Bronchial epithelial cell (primary cell): ENCODE data around the gene RPL41. TPM values are rescaled to one million over a fixed set of nuclear protein-coding genes. Genes with fewer than 3 reads are reported as not detected.
A peak's percentile ranks its signal among the peaks of the same experiment; 100 is the strongest.

ENCODE experiments used
- DNase-seq: peaks from one replicate; pipeline ENCODE4 v3.0.0-alpha.2; 2010; ENCODE audit warnings: low read depth
- FAIRE-seq: peaks from 2 replicates; lab custom pipeline; 2011; peaks lifted over from hg19 to GRCh38; lab: Jason Lieb, UNC
- H3K27me3 ChIP-seq: 2 replicates; pipeline ENCODE4 v1.5.1; 2011; ENCODE audit warnings: low read length; ENCODE audit not compliant: control insufficient read depth, insufficient read depth
- H3K36me3 ChIP-seq: 2 replicates; pipeline ENCODE4 v1.5.1; 2011; ENCODE audit warnings: low read length; ENCODE audit not compliant: control insufficient read depth, insufficient read depth
- H3K4me3 ChIP-seq: 2 replicates; pipeline ENCODE4 v1.5.1; 2011; ENCODE audit warnings: mild to moderate bottlenecking, low read depth, low read length, control low read depth
- CTCF ChIP-seq: IDR thresholded peaks from 2 replicates; pipeline ENCODE4 v1.5.1; 2011; ENCODE audit warnings: mild to moderate bottlenecking, moderate library complexity, low read length, control low read depth, inconsistent platforms; ENCODE audit not compliant: insufficient read depth, severe bottlenecking
- total RNA-seq: library from RNA; depleted of rRNA; stranded (reverse); fragments of >200 nt; gene quantifications from 2 replicates; pipeline ENCODE4 v1.2.1, GENCODE V29; 2014

The RPL41 gene
- total RNA-seq, 1 donor from 2014 or later: 3,411 TPM

DNA sequence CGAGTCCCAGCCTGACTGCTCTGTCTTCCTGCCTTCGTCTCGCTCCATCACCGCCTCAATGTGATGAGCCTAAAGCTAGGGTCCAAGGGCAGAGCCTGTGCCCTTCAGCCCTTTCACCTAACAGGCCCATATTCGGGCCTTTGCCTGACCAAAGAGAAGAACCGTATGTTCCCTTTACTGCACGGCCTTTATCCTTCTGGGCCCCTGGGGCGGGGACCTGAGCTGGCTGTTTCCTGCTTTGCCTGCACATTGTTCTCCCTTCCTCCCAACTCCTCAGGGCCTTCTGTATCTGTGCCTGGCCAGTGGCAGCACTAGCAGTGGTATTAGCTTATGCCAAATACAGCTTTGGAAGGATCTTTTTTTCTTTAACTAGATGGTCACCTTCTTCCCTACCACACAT, 27.4 kb downstream of the RPL41 start:
- DNase-seq: no peak
- FAIRE-seq: no peak
- peaks cover 21% of the 10 kb centered on the region for H3K36me3 ChIP-seq
- H3K27me3 ChIP-seq: no peaks in the 10 kb centered on the region
- no peak for TF ChIP-seq CTCF
- H3K4me3 ChIP-seq: no peak overlapping the region

GRCh38 chr12:56145217-56145616, 28.8 kb downstream of the RPL41 start:
- FAIRE-seq (no peak), DNase-seq (no peak)
- H3K36me3 ChIP-seq: peaks cover 20% of the 10 kb centered on the region
- H3K4me3 ChIP-seq: no peak overlapping the region
- H3K27me3 ChIP-seq: no peaks in the 10 kb centered on the region
- no peak for TF ChIP-seq CTCF

GRCh38 chr12:56146492-56147460, 30.3 kb downstream of the RPL41 start:
- no peak overlapping the region for H3K4me3 ChIP-seq
- FAIRE-seq: no peak
- H3K27me3 ChIP-seq: no peaks in the 10 kb centered on the region
- H3K36me3 ChIP-seq: peaks cover 17% of the 10 kb centered on the region
- DNase-seq: no peak
- TF ChIP-seq CTCF: no peak

DNA sequence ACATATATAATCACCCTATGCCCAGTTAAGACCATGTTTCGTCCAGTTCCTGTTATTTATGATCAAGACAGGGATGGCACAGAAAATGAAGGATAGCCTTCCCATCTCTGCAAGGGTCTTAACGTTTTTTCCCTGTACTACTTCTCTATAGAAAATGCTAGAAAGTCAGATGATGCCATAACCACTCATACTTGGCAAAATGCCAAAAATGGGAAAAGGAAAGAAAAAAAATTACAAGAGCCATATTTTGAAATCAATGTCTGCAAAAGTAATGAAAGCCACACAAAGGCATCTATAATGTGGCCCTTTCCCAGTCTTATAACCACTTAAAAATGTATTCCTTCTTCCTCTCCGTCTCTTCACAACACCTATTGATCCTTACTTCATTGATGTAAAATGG, 34.1 kb downstream of the RPL41 start:
- peak; percentile 50 for DNase-seq
- Histone ChIP-seq H3K36me3 (no peaks in the 10 kb centered on the region), H3K4me3 (no peak overlapping the region), H3K27me3 (no peaks in the 10 kb centered on the region)
- no peak for FAIRE-seq
- TF ChIP-seq CTCF: no peak

- DNase-seq (peak; percentile 47), FAIRE-seq (no peak)
- H3K36me3 ChIP-seq: no peaks in the 10 kb centered on the region
- peak; percentile 63 for TF ChIP-seq CTCF
- H3K4me3 ChIP-seq: peak overlapping the region; percentile 48
- H3K27me3 ChIP-seq: no peaks in the 10 kb centered on the region
Observed at GRCh38 chr12:56151672-56152131, 35.3 kb downstream of the RPL41 start.
